Thyroid gland (tissue), 4 donors: ENCODE data around the gene SH3D19.

Experiments
- CTCF ChIP-seq, 6 experiments: fragments of 200-600 bp in 3 of 6; fragments of 450-650 bp in 3 of 6; sonication (generic) in 3 of 6; IDR thresholded peaks; one replicate each; pipeline ENCODE4 v1.5.1; 2016 to 2019; ENCODE audit warnings: antibody characterized with exemption in 6 of 6, mild to moderate bottlenecking in 2 of 6, inconsistent platforms in 1 of 6, moderate library complexity in 1 of 6
- POLR2A ChIP-seq, 2 donors: fragments of 450-650 bp; IDR thresholded peaks; one replicate each; pipeline ENCODE4 v1.6.1; 2017; ENCODE audit warnings: antibody characterized with exemption in 2 of 2, mild to moderate bottlenecking in 2 of 2, moderate library complexity in 1 of 2

DNA sequence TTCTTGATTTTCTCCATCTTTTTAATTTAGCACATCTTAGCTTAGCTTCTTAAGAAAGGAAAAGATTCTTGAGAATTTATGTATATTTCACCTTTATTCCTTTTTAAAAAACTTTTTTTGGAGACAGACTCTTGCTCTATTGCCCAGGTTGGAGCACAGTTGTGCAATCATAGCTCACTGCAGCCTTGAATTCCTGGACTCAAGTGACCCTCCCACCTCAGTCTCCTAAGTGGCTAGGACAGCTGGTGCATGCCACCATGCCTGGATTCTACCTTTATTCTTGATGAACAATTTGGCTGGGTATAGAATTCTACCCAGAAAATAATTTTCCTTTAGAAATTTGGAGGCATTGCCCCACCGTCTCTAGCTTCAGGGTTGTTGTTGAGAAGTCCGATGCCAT, 19.5 kb upstream of the SH3D19 start:
- no peak for TF ChIP-seq CTCF (IDR thresholded peaks at IDR 0.05)
- TF ChIP-seq POLR2A (IDR thresholded peaks at IDR 0.05): no peak
